HepG2 (cell line): ENCODE measurements around the gene XXYLT1. TPM values are rescaled to one million over a fixed set of nuclear protein-coding genes. Genes with fewer than 3 reads are reported as not detected.

ENCODE experiments used
- ATAC-seq: fragments of 200-7000 bp; cut with Tn5 transposase; 3 replicates; pipeline ENCODE4 v1.9.1; 2020; ENCODE audit warnings: mild to moderate bottlenecking, moderate library complexity
- BruUV-seq: library from RNA; stranded (reverse); fragments of 400-500 nt; replicated peaks from 2 replicates; lab custom pipeline; 2021; lab: Mats Ljungman, UMichigan
- CTCF ChIA-PET: fragments of 300-600 bp; formaldehyde crosslinking; extraction: SDS; loops from one replicate; lab custom pipeline; 2021; ENCODE audit warnings: low total read pairs, inconsistent platforms, low intra/inter-chr PET ratio; lab: Yijun Ruan, JAX
- POLR2A ChIA-PET: fragments of 350-600 bp; sonication (Branson Sonifier 250); formaldehyde crosslinking; loops from one replicate; lab custom pipeline; 2020; ENCODE audit warnings: antibody characterized with exemption, inconsistent platforms; lab: Yijun Ruan, JAX
- DNase-seq: peaks from one replicate; pipeline ENCODE4 v3.0.0-alpha.2; 2015; ENCODE audit warnings: low spot score
- FAIRE-seq: peaks from 3 replicates; lab custom pipeline; 2011; peaks lifted over from hg19 to GRCh38; lab: Jason Lieb, UNC
- H2AFZ ChIP-seq: one replicate; pipeline ENCODE4 v1.6.1; 2011; ENCODE audit warnings: low read length, inconsistent platforms
- H3K27ac ChIP-seq: fragments of 300-600 bp; 3 replicates; pipeline ENCODE4 v1.8.0; 2011; ENCODE audit warnings: mixed run types, mild to moderate bottlenecking, mixed read lengths, low read length, inconsistent platforms; ENCODE audit not compliant: insufficient read depth; ENCODE audit errors: extremely low read length
- H3K27me3 ChIP-seq, 2 experiments: fragments of 200-600 bp in 1 of 2; 2 replicates in 1 of 2; 3 replicates in 1 of 2; pipeline versions ENCODE4 v1.6.0 to v1.8.0; 2011; ENCODE audit warnings: low read length in 2 of 2, mild to moderate bottlenecking in 2 of 2, moderate library complexity in 2 of 2, inconsistent platforms in 1 of 2; ENCODE audit not compliant: insufficient read depth in 2 of 2, control insufficient read depth in 1 of 2
- H3K36me3 ChIP-seq, 2 experiments: fragments of 200-600 bp in 1 of 2; replicated peaks in 1 of 2; 2 replicates in 1 of 2; 3 replicates in 1 of 2; pipeline versions ENCODE4 v1.5.1 to v1.8.0; 2011; ENCODE audit warnings: low read length in 2 of 2, inconsistent platforms in 1 of 2; ENCODE audit not compliant: insufficient read depth in 2 of 2, control insufficient read depth in 1 of 2
- H3K4me1 ChIP-seq: 2 replicates; pipeline ENCODE4 v1.5.1; 2012; ENCODE audit warnings: low read length, inconsistent platforms; ENCODE audit not compliant: insufficient read depth
- H3K4me2 ChIP-seq: 2 replicates; pipeline ENCODE4 v1.6.0; 2011; ENCODE audit warnings: low read depth, low read length, inconsistent platforms
- H3K4me3 ChIP-seq, 3 experiments: fragments of 200-600 bp in 1 of 3; sonication (generic), shearing (Covaris generic) in 1 of 3; replicated peaks in 1 of 3; 2 replicates each; pipeline ENCODE4 v1.5.1; 2011 to 2016; ENCODE audit warnings: low read length in 3 of 3, inconsistent platforms in 2 of 3, low read depth in 2 of 3, mild to moderate bottlenecking in 2 of 3, control low read depth in 1 of 3, mixed read lengths in 1 of 3; ENCODE audit not compliant: insufficient read depth in 1 of 3
- H3K79me2 ChIP-seq: one replicate; pipeline ENCODE4 v1.6.1; 2011; ENCODE audit warnings: low read length, inconsistent platforms; ENCODE audit not compliant: insufficient read depth
- H3K9ac ChIP-seq: 2 replicates; pipeline ENCODE4 v1.6.0; 2011; ENCODE audit warnings: mild to moderate bottlenecking, low read depth, low read length, inconsistent platforms; ENCODE audit not compliant: insufficient read depth
- H3K9me3 ChIP-seq: 2 replicates; pipeline ENCODE4 v1.5.1; 2012; ENCODE audit warnings: mild to moderate bottlenecking, low read length
- H4K20me1 ChIP-seq: 2 replicates; pipeline ENCODE4 v1.6.0; 2011; ENCODE audit warnings: inconsistent platforms, mild to moderate bottlenecking, low read length, moderate library complexity; ENCODE audit not compliant: insufficient read depth
- BORCS8-MEF2B ChIP-seq: sonication (generic); formaldehyde crosslinking; IDR thresholded peaks from 2 replicates; pipeline ENCODE4 v1.8.0; 2022; ENCODE audit warnings: mild to moderate bottlenecking, missing genetic modification reagents
- KLF13 ChIP-seq: sonication (generic); formaldehyde crosslinking; IDR thresholded peaks from 2 replicates; pipeline ENCODE4 v1.4.0; 2020; ENCODE audit warnings: mild to moderate bottlenecking, missing genetic modification reagents
- PHF21A ChIP-seq: sonication (generic); formaldehyde crosslinking; IDR thresholded peaks from 2 replicates; pipeline ENCODE4 v1.5.0; 2020; ENCODE audit warnings: mild to moderate bottlenecking, missing genetic modification reagents
- ZNF232 ChIP-seq: sonication (generic); formaldehyde crosslinking; IDR thresholded peaks from 2 replicates; pipeline ENCODE4 v1.4.0; 2020; ENCODE audit warnings: missing genetic modification reagents, borderline replicate concordance
- WGBS: methylation state at CpG from one replicate; pipeline ENCODE4 v1.1.6; 2017; ENCODE audit warnings: low lambda C conversion rate; 5-methylcytosine and 5-hydroxymethylcytosine counted together
- in situ Hi-C: cut with HindIII; loops from 2 replicates; pipeline ENCODE4 v1.10.0; 2017; ENCODE audit warnings: low pct_unique_long_range_greater_than_20kb; ENCODE audit not compliant: extremely low pct_ligation_motif_present
- intact Hi-C: fragments of 100-400 bp; cut with micrococcal nuclease; formaldehyde crosslinking; loops from one replicate; pipeline ENCODE4 v1.10.0; 2022; ENCODE audit not compliant: unreplicated experiment
- polyA plus RNA-seq, 8 experiments: library from polyadenylated mRNA; depleted of rRNA in 3 of 8; stranded (reverse) in 7 of 8; unstranded in 1 of 8; fragments of >200 nt; fragmentation: Illumina TruSeq in 4 of 8; extraction: Trizol in 4 of 8; gene quantifications; 2 replicates each; pipeline versions ENCODE4 v1.2.1 to v1.2.3, GENCODE V29; 2011 to 2016; ENCODE audit warnings: low read depth in 4 of 8, missing spikeins in 1 of 8, mixed read lengths in 1 of 8; ENCODE audit not compliant: insufficient read depth in 1 of 8
- total RNA-seq, 5 experiments: library from RNA; depleted of rRNA; stranded (reverse); fragments of >200 nt; fragmentation: Illumina TruSeq; extraction: Trizol; gene quantifications; 2 replicates each; pipeline ENCODE4 v1.2.3, GENCODE V29; 2016; ENCODE audit warnings: low read depth in 1 of 5
- TF ChIP-seq, protein P1 (sequence below): sonication (generic); formaldehyde crosslinking; IDR thresholded peaks from 2 replicates; pipeline ENCODE4 v1.4.0; 2020; ENCODE audit warnings: mild to moderate bottlenecking, missing genetic modification reagents
- TF ChIP-seq, protein P2 (sequence below): sonication (generic); formaldehyde crosslinking; IDR thresholded peaks from 2 replicates; pipeline ENCODE4 v1.5.1; 2020; ENCODE audit warnings: mild to moderate bottlenecking, missing genetic modification reagents, moderate library complexity

Gene XXYLT1
- total and polyA plus RNA-seq, 2 of the 13 experiments (the other 11 are each of a cell fraction or from before 2014, with no cell fraction given) = 17.7 to 19.0 TPM

DNA sequence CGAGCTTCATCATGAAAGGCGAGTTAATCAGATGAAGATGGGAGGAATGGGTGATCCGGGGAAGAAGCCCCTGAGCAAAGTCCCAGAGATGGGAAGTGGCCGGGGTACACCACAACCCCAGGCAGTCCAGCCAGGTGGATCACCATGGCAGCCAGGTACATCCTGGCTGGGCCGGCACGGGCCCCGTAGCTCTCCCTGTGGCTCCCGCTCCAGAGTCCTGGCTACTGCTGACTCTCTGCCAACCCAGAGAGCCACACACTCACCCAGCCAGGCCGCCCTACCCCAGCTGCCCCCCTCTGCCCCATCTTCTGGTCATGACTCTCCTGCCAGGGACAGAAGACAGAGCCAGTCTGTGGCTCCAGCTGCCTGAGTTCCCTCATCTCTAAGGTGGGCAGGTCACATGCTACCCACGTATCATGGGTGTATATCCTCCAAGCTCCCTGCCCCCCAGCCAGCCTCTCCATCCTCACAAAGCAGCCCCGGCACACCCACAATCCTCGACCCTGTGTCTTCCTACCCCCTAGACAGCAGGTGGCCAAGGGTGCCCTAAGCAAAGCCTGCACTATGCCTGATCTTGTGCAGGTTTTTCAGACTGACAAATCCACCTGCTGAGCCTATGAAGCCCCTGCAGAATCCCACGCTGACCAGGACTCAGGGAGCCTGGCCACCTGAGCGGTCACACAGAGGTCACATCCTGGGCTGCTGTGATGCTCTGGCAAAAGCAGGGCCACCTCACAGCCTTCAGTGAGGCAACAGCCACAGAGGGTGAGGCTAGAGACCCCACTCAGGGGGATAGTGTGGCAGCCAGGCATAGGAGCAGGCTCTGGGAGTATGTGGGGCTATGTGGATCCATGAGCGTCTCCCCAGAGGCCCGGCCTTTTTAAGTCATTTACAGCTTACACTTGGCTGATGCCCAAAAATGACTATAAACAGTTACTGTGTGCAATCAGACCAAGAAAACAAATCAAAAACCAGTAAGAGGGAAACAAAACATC lies 13.2 kb downstream of the XXYLT1 start:
- Histone ChIP-seq H2AFZ (no peak overlapping the region), H3K27ac (no peak overlapping the region), H3K27me3 (no peaks in the 10 kb centered on the region), H4K20me1 (no peaks in the 10 kb centered on the region), H3K4me3 (no peak overlapping the region), H3K36me3 (peaks cover 0 to 2% of the 10 kb centered on the region in 2 experiments; a peak in 2 of 5 replicates), H3K9ac (peak overlapping the region; percentile 79; the same call in 1 of the 2 replicates), H3K4me2 (peak overlapping the region; percentile 88; the same call in 1 of the 2 replicates), H3K4me1 (peaks cover 31% of the 10 kb centered on the region), H3K79me2 (peaks cover 22% of the 10 kb centered on the region), H3K9me3 (no peaks in the 10 kb centered on the region)
- DNase-seq (no peak), ATAC-seq (no peak), FAIRE-seq (no peak)
- intact Hi-C loops = loop anchor here (2.0 kb wide), 2 partner anchors 97 to 139 kb away; no protein-coding TSS in a partner anchor
- in situ Hi-C loops = loop anchor here (5.0 to 10.0 kb wide), 2 partner anchors 253 to 585 kb away; partner anchors contain the start of gene LSG1
- ChIA-PET POLR2A (interaction anchor here (1.1 to 2.1 kb wide), 5 partner anchors 12 to 575 kb away, joined by 3 to 9 read pairs (median 8); partner anchors contain the start of gene XXYLT1), CTCF (no interaction called here)
- 95% methylated on average over 10 of the region's 16 CpGs for WGBS
- TF ChIP-seq, protein P1, sequence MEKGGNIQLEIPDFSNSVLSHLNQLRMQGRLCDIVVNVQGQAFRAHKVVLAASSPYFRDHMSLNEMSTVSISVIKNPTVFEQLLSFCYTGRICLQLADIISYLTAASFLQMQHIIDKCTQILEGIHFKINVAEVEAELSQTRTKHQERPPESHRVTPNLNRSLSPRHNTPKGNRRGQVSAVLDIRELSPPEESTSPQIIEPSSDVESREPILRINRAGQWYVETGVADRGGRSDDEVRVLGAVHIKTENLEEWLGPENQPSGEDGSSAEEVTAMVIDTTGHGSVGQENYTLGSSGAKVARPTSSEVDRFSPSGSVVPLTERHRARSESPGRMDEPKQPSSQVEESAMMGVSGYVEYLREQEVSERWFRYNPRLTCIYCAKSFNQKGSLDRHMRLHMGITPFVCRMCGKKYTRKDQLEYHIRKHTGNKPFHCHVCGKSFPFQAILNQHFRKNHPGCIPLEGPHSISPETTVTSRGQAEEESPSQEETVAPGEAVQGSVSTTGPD (CRISPR knock-in tag) = no peak
- TF ChIP-seq BORCS8-MEF2B (CRISPR knock-in tag) = 0 out of 2 replicates have a peak, but pooled peaks have one; percentile 12
- no peak for TF ChIP-seq PHF21A
- TF ChIP-seq ZNF232 (CRISPR knock-in tag) = no peak
- TF ChIP-seq, protein P2, sequence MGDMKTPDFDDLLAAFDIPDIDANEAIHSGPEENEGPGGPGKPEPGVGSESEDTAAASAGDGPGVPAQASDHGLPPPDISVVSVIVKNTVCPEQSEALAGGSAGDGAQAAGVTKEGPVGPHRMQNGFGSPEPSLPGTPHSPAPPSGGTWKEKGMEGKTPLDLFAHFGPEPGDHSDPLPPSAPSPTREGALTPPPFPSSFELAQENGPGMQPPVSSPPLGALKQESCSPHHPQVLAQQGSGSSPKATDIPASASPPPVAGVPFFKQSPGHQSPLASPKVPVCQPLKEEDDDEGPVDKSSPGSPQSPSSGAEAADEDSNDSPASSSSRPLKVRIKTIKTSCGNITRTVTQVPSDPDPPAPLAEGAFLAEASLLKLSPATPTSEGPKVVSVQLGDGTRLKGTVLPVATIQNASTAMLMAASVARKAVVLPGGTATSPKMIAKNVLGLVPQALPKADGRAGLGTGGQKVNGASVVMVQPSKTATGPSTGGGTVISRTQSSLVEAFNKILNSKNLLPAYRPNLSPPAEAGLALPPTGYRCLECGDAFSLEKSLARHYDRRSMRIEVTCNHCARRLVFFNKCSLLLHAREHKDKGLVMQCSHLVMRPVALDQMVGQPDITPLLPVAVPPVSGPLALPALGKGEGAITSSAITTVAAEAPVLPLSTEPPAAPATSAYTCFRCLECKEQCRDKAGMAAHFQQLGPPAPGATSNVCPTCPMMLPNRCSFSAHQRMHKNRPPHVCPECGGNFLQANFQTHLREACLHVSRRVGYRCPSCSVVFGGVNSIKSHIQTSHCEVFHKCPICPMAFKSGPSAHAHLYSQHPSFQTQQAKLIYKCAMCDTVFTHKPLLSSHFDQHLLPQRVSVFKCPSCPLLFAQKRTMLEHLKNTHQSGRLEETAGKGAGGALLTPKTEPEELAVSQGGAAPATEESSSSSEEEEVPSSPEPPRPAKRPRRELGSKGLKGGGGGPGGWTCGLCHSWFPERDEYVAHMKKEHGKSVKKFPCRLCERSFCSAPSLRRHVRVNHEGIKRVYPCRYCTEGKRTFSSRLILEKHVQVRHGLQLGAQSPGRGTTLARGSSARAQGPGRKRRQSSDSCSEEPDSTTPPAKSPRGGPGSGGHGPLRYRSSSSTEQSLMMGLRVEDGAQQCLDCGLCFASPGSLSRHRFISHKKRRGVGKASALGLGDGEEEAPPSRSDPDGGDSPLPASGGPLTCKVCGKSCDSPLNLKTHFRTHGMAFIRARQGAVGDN (CRISPR knock-in tag) = peak; percentile 8; the same call in 1 of the 2 replicates
- no peak for TF ChIP-seq KLF13
- no TSS peak for BruUV-seq
